ENCODE measurements around the gene DDX50. TPM values are rescaled to one million over a fixed set of nuclear protein-coding genes. Genes with fewer than 3 reads are reported as not detected.
A peak's percentile ranks its signal among the peaks of the same experiment; 100 is the strongest.
"Not testable (repeated sequence)": the region's sequence is repeated elsewhere in the genome, so short reads cannot be mapped to it uniquely, and the experiment has no call there.

Gene DDX50
- 10 to 100 TPM; 22.2 to 25.5 TPM for total RNA-seq
- long read RNA-seq, transcript DDX50-201 (15 exons, 2,538 nt): major isoform, 12 of 24 reads
- long read RNA-seq, partial matches to known transcripts: 2 of 24 reads
- long read RNA-seq, other reads (novel, unspliced or antisense): 10 of 24 reads

GRCh38 chr10:68901105-68901927 lies at the start of gene DDX50:
Gene DDX50 (plus strand): TSS chr10:68901315. CDS start chr10:68901385, 70 bp downstream.
- DNase-seq (peak; percentile 98), ATAC-seq (peak; percentile 97 to 99)
- intact Hi-C loops (cut with DNase I): no loop called here

- DNase-seq (no peak), ATAC-seq (no peak)
- intact Hi-C loops (cut with DNase I): no loop called here
These were observed 44.8 kb upstream of the DDX50 start for GRCh38 chr10:68856352-68856751.

GRCh38 chr10:68857005-68857404 lies 44.1 kb upstream of the DDX50 start:
- intact Hi-C loops (cut with DNase I): no loop called here
- DNase-seq (no peak), ATAC-seq (no peak)

GRCh38 chr10:68861253-68861652 lies 39.9 kb upstream of the DDX50 start:
- intact Hi-C loops (cut with DNase I): no loop called here
- ATAC-seq (no peak), DNase-seq (no peak)

GRCh38 chr10:68864611-68865010 lies 36.5 kb upstream of the DDX50 start:
- no peak for DNase-seq
- ATAC-seq: no peak
- intact Hi-C loops (cut with DNase I): no loop called here

GRCh38 chr10:68868173-68868572 lies 32.9 kb upstream of the DDX50 start:
- intact Hi-C loops (cut with DNase I); DNase-seq; ATAC-seq: not testable (repeated sequence)

- DNase-seq: no peak
- intact Hi-C loops (cut with DNase I): no loop called here
These were observed 31.5 kb upstream of the DDX50 start for GRCh38 chr10:68869623-68870022.

GRCh38 chr10:68870061-68870460 lies 31.1 kb upstream of the DDX50 start:
- ATAC-seq (no peak), DNase-seq (no peak)
- intact Hi-C loops (cut with DNase I): no loop called here

More at GRCh38 chr10:68869623-68870022, 31.5 kb upstream of the DDX50 start:
- peak in 1 of 2 donors; percentile 50 for ATAC-seq

- DNase-seq: no peak
- ATAC-seq: no peak
- intact Hi-C loops (cut with DNase I): no loop called here
These were observed 30.5 kb upstream of the DDX50 start for GRCh38 chr10:68870545-68871104.

GRCh38 chr10:68871105-68871711 lies 29.9 kb upstream of the DDX50 start:
- DNase-seq: no peak
- ATAC-seq: peak; percentile 73 to 74
- intact Hi-C loops (cut with DNase I): no loop called here

GRCh38 chr10:68871731-68872342 lies 29.3 kb upstream of the DDX50 start:
- intact Hi-C loops (cut with DNase I): no loop called here
- ATAC-seq (peak in 1 of 2 donors; percentile 44), DNase-seq (no peak)

GRCh38 chr10:68876246-68877138 lies 24.6 kb upstream of the DDX50 start:
- intact Hi-C loops (cut with DNase I): no loop called here
- DNase-seq (no peak), ATAC-seq (no peak)

- intact Hi-C loops (cut with DNase I): no loop called here
- DNase-seq: no peak
- ATAC-seq: no peak
These were observed 23.5 kb upstream of the DDX50 start for GRCh38 chr10:68877482-68878110.

GRCh38 chr10:68878496-68878895 lies 22.6 kb upstream of the DDX50 start:
- no peak for DNase-seq
- intact Hi-C loops (cut with DNase I): no loop called here
- no peak for ATAC-seq

GRCh38 chr10:68879628-68880027 lies 21.5 kb upstream of the DDX50 start:
- ATAC-seq (no peak), DNase-seq (no peak)
- intact Hi-C loops (cut with DNase I): no loop called here

- ATAC-seq: no peak
- no peak for DNase-seq
- intact Hi-C loops (cut with DNase I): no loop called here
These were observed 20.9 kb upstream of the DDX50 start for GRCh38 chr10:68880181-68880580.

GRCh38 chr10:68895041-68895440 lies 6.1 kb upstream of the DDX50 start:
- DNase-seq (no peak), ATAC-seq (no peak)
- intact Hi-C loops (cut with DNase I): loop anchor here (5.0 to 10.0 kb wide), 3 partner anchors 100 to 343 kb away; no protein-coding TSS in a partner anchor

- no peak for ATAC-seq
- DNase-seq: no peak
- intact Hi-C loops (cut with DNase I): loop anchor here (5.0 to 10.0 kb wide), 3 partner anchors 103 to 345 kb away; no protein-coding TSS in a partner anchor
These were observed 3.8 kb upstream of the DDX50 start for GRCh38 chr10:68897336-68897741.

All from left cardiac atrium (tissue), 4 donors.